ENCODE data around the gene RPL10. TPM values are rescaled to one million over a fixed set of nuclear protein-coding genes. Genes with fewer than 3 reads are reported as not detected.

The RPL10 gene
- total and polyA plus RNA-seq, 9 of the 15 experiments (the other 6 are each of a cell fraction or from before 2014, with no cell fraction given) = 3,774 to 7,600 (median 5,014) TPM

DNA sequence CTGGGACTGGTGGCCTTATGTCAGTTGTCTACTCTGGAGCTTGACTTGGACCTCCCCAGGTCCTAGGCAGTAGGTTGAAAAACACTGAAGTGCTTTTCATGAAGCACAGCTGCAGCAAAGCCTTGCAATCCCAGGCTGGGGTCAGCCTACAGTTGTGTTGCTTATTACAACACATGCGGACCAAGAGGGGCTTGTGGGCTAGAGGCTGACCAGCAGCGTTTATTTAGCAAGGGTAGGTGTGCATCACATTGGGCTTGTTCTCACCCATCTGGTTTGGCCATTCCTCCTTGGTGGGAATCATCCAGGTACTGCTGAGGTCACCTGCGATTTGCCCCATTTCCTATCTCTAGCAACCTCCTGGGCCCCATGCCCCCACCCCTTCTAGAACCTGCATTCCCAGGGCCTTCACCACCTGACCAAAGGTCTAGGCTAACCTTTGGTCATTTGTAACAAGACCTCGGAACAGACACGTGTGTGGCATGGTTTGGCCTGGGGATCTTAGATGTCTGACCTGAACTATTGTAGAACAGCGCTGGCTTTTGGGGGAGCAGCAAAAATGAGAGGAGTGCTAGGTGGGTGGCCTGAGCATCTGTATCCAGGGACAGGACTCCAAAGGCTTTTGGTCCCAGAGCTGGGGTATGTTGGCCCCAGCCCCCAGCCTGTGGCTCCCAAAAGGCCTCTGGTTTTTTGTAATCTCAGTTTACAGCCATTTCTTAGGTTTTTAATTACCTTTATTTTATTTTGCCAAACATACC, 3.0 kb downstream of the RPL10 start (continued):
- TF ChIP-seq HNRNPLL (IDR thresholded peaks at IDR 0.05; ENCODE audit: low read depth, low read length, poor library complexity, severe bottlenecking) = no peak
- peak; percentile 98 for TF ChIP-seq FOXK1 (CRISPR knock-in tag; IDR thresholded peaks at IDR 0.05; ENCODE audit: borderline replicate concordance)
- no peak for TF ChIP-seq EZH2 (IDR thresholded peaks at IDR 0.05; ENCODE audit: borderline replicate concordance, low read depth, low read length)
- TF ChIP-seq, protein P1, sequence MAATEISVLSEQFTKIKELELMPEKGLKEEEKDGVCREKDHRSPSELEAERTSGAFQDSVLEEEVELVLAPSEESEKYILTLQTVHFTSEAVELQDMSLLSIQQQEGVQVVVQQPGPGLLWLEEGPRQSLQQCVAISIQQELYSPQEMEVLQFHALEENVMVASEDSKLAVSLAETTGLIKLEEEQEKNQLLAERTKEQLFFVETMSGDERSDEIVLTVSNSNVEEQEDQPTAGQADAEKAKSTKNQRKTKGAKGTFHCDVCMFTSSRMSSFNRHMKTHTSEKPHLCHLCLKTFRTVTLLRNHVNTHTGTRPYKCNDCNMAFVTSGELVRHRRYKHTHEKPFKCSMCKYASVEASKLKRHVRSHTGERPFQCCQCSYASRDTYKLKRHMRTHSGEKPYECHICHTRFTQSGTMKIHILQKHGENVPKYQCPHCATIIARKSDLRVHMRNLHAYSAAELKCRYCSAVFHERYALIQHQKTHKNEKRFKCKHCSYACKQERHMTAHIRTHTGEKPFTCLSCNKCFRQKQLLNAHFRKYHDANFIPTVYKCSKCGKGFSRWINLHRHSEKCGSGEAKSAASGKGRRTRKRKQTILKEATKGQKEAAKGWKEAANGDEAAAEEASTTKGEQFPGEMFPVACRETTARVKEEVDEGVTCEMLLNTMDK (IDR thresholded peaks at IDR 0.05; ENCODE audit: borderline replicate concordance, insufficient read depth, low read depth, low read length, poor library complexity, severe bottlenecking) = no peak
- TF ChIP-seq ZNF583 (CRISPR knock-in tag; IDR thresholded peaks at IDR 0.05) = no peak
- TF ChIP-seq HNRNPL (IDR thresholded peaks at IDR 0.05; ENCODE audit: low read depth, low read length) = no peak
- peak; percentile 96 for TF ChIP-seq OTX1 (CRISPR knock-in tag; IDR thresholded peaks at IDR 0.05)
- peak; percentile 90 for TF ChIP-seq MYNN (IDR thresholded peaks at IDR 0.05)
- no peak for TF ChIP-seq MYNN (CRISPR knock-in tag; IDR thresholded peaks at IDR 0.05)
- TF ChIP-seq SAP30 (IDR thresholded peaks at IDR 0.05; ENCODE audit: borderline replicate concordance, insufficient read depth, low read depth, low read length, poor library complexity, severe bottlenecking) = no peak
- TF ChIP-seq, protein P2, sequence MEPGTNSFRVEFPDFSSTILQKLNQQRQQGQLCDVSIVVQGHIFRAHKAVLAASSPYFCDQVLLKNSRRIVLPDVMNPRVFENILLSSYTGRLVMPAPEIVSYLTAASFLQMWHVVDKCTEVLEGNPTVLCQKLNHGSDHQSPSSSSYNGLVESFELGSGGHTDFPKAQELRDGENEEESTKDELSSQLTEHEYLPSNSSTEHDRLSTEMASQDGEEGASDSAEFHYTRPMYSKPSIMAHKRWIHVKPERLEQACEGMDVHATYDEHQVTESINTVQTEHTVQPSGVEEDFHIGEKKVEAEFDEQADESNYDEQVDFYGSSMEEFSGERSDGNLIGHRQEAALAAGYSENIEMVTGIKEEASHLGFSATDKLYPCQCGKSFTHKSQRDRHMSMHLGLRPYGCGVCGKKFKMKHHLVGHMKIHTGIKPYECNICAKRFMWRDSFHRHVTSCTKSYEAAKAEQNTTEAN (CRISPR knock-in tag; IDR thresholded peaks at IDR 0.05) = 0 out of 2 replicates have a peak, but pooled peaks have one; percentile 15
- TF ChIP-seq, protein P3, sequence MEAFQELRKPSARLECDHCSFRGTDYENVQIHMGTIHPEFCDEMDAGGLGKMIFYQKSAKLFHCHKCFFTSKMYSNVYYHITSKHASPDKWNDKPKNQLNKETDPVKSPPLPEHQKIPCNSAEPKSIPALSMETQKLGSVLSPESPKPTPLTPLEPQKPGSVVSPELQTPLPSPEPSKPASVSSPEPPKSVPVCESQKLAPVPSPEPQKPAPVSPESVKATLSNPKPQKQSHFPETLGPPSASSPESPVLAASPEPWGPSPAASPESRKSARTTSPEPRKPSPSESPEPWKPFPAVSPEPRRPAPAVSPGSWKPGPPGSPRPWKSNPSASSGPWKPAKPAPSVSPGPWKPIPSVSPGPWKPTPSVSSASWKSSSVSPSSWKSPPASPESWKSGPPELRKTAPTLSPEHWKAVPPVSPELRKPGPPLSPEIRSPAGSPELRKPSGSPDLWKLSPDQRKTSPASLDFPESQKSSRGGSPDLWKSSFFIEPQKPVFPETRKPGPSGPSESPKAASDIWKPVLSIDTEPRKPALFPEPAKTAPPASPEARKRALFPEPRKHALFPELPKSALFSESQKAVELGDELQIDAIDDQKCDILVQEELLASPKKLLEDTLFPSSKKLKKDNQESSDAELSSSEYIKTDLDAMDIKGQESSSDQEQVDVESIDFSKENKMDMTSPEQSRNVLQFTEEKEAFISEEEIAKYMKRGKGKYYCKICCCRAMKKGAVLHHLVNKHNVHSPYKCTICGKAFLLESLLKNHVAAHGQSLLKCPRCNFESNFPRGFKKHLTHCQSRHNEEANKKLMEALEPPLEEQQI (IDR thresholded peaks at IDR 0.05) = no peak
- no peak for TF ChIP-seq NFATC3 (IDR thresholded peaks at IDR 0.05)
- TF ChIP-seq, protein P4, sequence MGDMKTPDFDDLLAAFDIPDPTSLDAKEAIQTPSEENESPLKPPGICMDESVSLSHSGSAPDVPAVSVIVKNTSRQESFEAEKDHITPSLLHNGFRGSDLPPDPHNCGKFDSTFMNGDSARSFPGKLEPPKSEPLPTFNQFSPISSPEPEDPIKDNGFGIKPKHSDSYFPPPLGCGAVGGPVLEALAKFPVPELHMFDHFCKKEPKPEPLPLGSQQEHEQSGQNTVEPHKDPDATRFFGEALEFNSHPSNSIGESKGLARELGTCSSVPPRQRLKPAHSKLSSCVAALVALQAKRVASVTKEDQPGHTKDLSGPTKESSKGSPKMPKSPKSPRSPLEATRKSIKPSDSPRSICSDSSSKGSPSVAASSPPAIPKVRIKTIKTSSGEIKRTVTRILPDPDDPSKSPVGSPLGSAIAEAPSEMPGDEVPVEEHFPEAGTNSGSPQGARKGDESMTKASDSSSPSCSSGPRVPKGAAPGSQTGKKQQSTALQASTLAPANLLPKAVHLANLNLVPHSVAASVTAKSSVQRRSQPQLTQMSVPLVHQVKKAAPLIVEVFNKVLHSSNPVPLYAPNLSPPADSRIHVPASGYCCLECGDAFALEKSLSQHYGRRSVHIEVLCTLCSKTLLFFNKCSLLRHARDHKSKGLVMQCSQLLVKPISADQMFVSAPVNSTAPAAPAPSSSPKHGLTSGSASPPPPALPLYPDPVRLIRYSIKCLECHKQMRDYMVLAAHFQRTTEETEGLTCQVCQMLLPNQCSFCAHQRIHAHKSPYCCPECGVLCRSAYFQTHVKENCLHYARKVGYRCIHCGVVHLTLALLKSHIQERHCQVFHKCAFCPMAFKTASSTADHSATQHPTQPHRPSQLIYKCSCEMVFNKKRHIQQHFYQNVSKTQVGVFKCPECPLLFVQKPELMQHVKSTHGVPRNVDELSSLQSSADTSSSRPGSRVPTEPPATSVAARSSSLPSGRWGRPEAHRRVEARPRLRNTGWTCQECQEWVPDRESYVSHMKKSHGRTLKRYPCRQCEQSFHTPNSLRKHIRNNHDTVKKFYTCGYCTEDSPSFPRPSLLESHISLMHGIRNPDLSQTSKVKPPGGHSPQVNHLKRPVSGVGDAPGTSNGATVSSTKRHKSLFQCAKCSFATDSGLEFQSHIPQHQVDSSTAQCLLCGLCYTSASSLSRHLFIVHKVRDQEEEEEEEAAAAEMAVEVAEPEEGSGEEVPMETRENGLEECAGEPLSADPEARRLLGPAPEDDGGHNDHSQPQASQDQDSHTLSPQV (IDR thresholded peaks at IDR 0.05) = no peak
- TF ChIP-seq CBFB (CRISPR knock-in tag; IDR thresholded peaks at IDR 0.05) = 0 out of 2 replicates have a peak, but pooled peaks have one; percentile 39
- TF ChIP-seq ZC3H4 (CRISPR knock-in tag; IDR thresholded peaks at IDR 0.05; ENCODE audit: borderline replicate concordance) = peak; percentile 92; the same call in 1 of the 2 replicates
- TF ChIP-seq ZNF212 (CRISPR knock-in tag; IDR thresholded peaks at IDR 0.05) = no peak

Measured in K562 (cell line).